ENCODE data around the gene SIRT2.

Gene SIRT2

DNA sequence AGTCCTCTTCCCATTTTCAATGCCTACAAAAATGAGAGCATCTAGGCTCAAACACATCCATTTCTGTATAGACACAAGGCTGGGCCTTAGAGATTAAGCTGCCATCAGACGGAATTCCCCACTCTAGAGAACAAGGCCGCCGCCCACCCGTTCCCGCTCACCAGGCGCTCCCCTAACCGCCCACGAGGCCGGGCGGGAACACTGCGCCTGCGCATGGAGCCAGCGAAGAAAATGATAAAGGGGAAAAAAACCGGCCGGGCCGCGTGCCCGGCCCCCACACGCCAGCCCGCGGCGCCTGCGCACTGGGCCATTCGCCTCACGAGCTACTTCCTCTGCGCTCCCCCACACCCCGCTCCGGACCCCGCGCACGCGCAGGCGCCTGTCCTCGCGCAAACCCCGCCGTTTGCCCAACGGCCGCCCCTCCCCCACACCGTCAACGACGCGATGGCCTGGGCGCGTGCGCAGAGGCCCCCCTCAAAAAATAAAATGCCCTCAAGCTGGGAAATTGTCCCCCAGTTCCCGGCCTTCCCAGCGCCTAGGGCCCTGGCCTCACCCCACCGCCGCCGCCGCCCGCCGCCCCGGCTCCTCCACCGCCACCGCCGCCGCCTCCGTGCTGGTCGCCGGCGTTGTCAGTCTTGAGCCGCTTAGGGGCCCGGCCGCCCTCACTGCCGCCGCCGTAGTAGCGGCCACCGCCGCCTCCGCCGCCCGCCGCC lies 50.1 kb downstream of the SIRT2 start:
- Histone ChIP-seq H2AFZ (ENCODE audit: low read depth, low read length, severe bottlenecking) (no peak overlapping the region), H3K9me2 (replicated peaks; ENCODE audit: insufficient read depth, low read length) (no peaks in the 10 kb centered on the region), H3F3A (ENCODE audit: insufficient read depth) (peaks cover 28% of the 10 kb centered on the region), H3K9me3 (ENCODE audit: insufficient read depth, low read length) (no peaks in the 10 kb centered on the region), H3K36me3 (ENCODE audit: low read length) (peaks cover 38% of the 10 kb centered on the region), H4K20me1 (ENCODE audit: low read depth, low read length) (peaks cover 36% of the 10 kb centered on the region), H3K4me2 (ENCODE audit: low read depth, low read length, poor library complexity, severe bottlenecking) (peak overlapping the region; percentile 73), H3K27ac (ENCODE audit: low read depth, low read length) (peak overlapping the region; percentile 92), H3K9ac (ENCODE audit: low read length) (peak overlapping the region; percentile 98), H3K27me3 (ENCODE audit: low read length) (no peaks in the 10 kb centered on the region), H3K79me2 (ENCODE audit: insufficient read depth, low read length) (peaks cover 55% of the 10 kb centered on the region), H3K4me3 (ENCODE audit: insufficient read depth, low read length, poor library complexity, severe bottlenecking) (peak overlapping the region; percentile 78)
- TF ChIP-seq EZH2phosphoT487 (conservative IDR thresholded peaks at IDR 0.05; ENCODE audit: low read length) (no peak), CTCF (IDR thresholded peaks at IDR 0.05; ENCODE audit: insufficient read depth, low read length, poor library complexity, severe bottlenecking) (no peak)

GRCh38 chr19:38848299-38849146 lies 50.9 kb downstream of the SIRT2 start:
- no peaks in the 10 kb centered on the region for H3K27me3 ChIP-seq (ENCODE audit: low read length)
- peak overlapping the region; percentile 73 for H3K4me2 ChIP-seq (ENCODE audit: low read depth, low read length, poor library complexity, severe bottlenecking)
- TF ChIP-seq CTCF (IDR thresholded peaks at IDR 0.05; ENCODE audit: insufficient read depth, low read length, poor library complexity, severe bottlenecking) (no peak), EZH2phosphoT487 (conservative IDR thresholded peaks at IDR 0.05; ENCODE audit: low read length) (no peak)
- H3K27ac ChIP-seq (ENCODE audit: low read depth, low read length): peak overlapping the region; percentile 92
- H3K9ac ChIP-seq (ENCODE audit: low read length): peak overlapping the region; percentile 98
- H4K20me1 ChIP-seq (ENCODE audit: low read depth, low read length): peaks cover 44% of the 10 kb centered on the region
- peaks cover 63% of the 10 kb centered on the region for H3K79me2 ChIP-seq (ENCODE audit: insufficient read depth, low read length)
- H3K9me2 ChIP-seq (replicated peaks; ENCODE audit: insufficient read depth, low read length): no peaks in the 10 kb centered on the region
- H3F3A ChIP-seq (ENCODE audit: insufficient read depth): peaks cover 24% of the 10 kb centered on the region
- peak overlapping the region; percentile 78 for H3K4me3 ChIP-seq (ENCODE audit: insufficient read depth, low read length, poor library complexity, severe bottlenecking)
- no peaks in the 10 kb centered on the region for H3K9me3 ChIP-seq (ENCODE audit: insufficient read depth, low read length)
- H3K36me3 ChIP-seq (ENCODE audit: low read length): peaks cover 46% of the 10 kb centered on the region
- no peak overlapping the region for H2AFZ ChIP-seq (ENCODE audit: low read depth, low read length, severe bottlenecking)

- Histone ChIP-seq H4K20me1 (ENCODE audit: low read depth, low read length) (peaks cover 68% of the 10 kb centered on the region), H3K9me2 (replicated peaks; ENCODE audit: insufficient read depth, low read length) (no peaks in the 10 kb centered on the region), H3K36me3 (ENCODE audit: low read length) (peaks cover 69% of the 10 kb centered on the region), H3K27ac (ENCODE audit: low read depth, low read length) (no peak overlapping the region), H3K79me2 (ENCODE audit: insufficient read depth, low read length) (peaks cover 81% of the 10 kb centered on the region), H3K27me3 (ENCODE audit: low read length) (no peaks in the 10 kb centered on the region), H3F3A (ENCODE audit: insufficient read depth) (peaks cover 24% of the 10 kb centered on the region), H3K4me2 (ENCODE audit: low read depth, low read length, poor library complexity, severe bottlenecking) (no peak overlapping the region), H3K4me3 (ENCODE audit: insufficient read depth, low read length, poor library complexity, severe bottlenecking) (no peak overlapping the region), H3K9ac (ENCODE audit: low read length) (no peak overlapping the region), H2AFZ (ENCODE audit: low read depth, low read length, severe bottlenecking) (no peak overlapping the region), H3K9me3 (ENCODE audit: insufficient read depth, low read length) (no peaks in the 10 kb centered on the region)
- TF ChIP-seq EZH2phosphoT487 (conservative IDR thresholded peaks at IDR 0.05; ENCODE audit: low read length) (no peak), CTCF (IDR thresholded peaks at IDR 0.05; ENCODE audit: insufficient read depth, low read length, poor library complexity, severe bottlenecking) (no peak)
Observed at GRCh38 chr19:38846097-38846496, 53.3 kb downstream of the SIRT2 start.
